HT-29 (cell line): ENCODE data around the gene C21orf91. TPM values are rescaled to one million over a fixed set of nuclear protein-coding genes. Genes with fewer than 3 reads are reported as not detected.

Source experiments
- total RNA-seq: library from RNA; depleted of rRNA; stranded (reverse); fragments of >200 nt; shearing (Covaris generic); gene quantifications from 2 replicates; pipeline ENCODE4 v1.2.3, GENCODE V29; 2014; rRNA removed

C21orf91 gene
- total RNA-seq, 1 experiment from 2014 or later = 0.94 TPM

Other genes with a start within 250 kb of the C21orf91 start
- 2.0 and 7.0 TPM in 2 replicates for gene BTG3, start 206.5 kb downstream of the C21orf91 start, total RNA-seq